ENCODE data around the gene LTBP1.

DNA sequence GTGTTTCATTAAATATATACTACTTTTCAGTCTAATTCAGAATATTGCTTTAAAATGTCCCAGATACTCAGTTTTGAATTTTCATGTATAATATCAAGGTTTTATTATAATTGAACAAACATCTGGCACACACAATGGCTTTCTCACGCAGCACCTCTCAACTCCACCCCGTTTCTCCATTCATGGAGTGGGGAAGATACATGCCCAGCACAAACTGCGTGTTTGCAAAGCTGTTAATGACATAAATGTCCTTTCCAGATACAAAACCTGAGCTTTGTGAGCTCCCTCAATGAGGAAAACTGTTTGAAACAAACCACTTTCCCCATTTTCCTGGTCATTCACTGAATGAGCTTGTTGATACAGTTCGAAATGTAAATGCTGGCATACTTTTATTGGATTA lies 379.3 kb downstream of the LTBP1 start:
- TF ChIP-seq, protein P1, sequence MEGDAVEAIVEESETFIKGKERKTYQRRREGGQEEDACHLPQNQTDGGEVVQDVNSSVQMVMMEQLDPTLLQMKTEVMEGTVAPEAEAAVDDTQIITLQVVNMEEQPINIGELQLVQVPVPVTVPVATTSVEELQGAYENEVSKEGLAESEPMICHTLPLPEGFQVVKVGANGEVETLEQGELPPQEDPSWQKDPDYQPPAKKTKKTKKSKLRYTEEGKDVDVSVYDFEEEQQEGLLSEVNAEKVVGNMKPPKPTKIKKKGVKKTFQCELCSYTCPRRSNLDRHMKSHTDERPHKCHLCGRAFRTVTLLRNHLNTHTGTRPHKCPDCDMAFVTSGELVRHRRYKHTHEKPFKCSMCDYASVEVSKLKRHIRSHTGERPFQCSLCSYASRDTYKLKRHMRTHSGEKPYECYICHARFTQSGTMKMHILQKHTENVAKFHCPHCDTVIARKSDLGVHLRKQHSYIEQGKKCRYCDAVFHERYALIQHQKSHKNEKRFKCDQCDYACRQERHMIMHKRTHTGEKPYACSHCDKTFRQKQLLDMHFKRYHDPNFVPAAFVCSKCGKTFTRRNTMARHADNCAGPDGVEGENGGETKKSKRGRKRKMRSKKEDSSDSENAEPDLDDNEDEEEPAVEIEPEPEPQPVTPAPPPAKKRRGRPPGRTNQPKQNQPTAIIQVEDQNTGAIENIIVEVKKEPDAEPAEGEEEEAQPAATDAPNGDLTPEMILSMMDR (IDR thresholded peaks at IDR 0.05), result no peak
- TF ChIP-seq POLR2AphosphoS5 (IDR thresholded peaks at IDR 0.05), result no peak
